ENCODE measurements around the gene SLC1A4. TPM values are rescaled to one million over a fixed set of nuclear protein-coding genes. Genes with fewer than 3 reads are reported as not detected.

Gene SLC1A4
- total and polyA plus RNA-seq, 2 of the 4 experiments (the other 2 are of a cell fraction): 6.8 to 8.1 TPM

- Histone ChIP-seq H3K4me2 (ENCODE audit: low read depth, low read length) (no peak overlapping the region), H3K36me3 (ENCODE audit: control insufficient read depth, insufficient read depth, low read length) (peaks cover 44% of the 10 kb centered on the region), H2AK9ac (replicated peaks; ENCODE audit: low read depth, low read length, poor library complexity) (no peak overlapping the region), H2AFZ (replicated peaks; ENCODE audit: low read length, poor library complexity) (no peak overlapping the region), H3K27ac (ENCODE audit: insufficient read depth, low read length) (no peak overlapping the region), H4K91ac (ENCODE audit: insufficient read depth, low read depth, low read length) (no peak overlapping the region), H2AK5ac (ENCODE audit: low read depth, low read length) (no peak overlapping the region), H2BK120ac (ENCODE audit: low read depth, low read length) (no peak overlapping the region), H3K4me3 (ENCODE audit: insufficient read depth, low read depth, low read length) (no peak overlapping the region), H4K8ac (ENCODE audit: low read depth in 2 of 2, low read length in 2 of 2) (no peak overlapping the region), H3K18ac (ENCODE audit: low read depth, low read length) (no peak overlapping the region), H4K20me1 (ENCODE audit: insufficient read depth, low read length) (no peaks in the 10 kb centered on the region), H2BK15ac (ENCODE audit: low read depth, low read length) (no peak overlapping the region), H3K9me1 (ENCODE audit: insufficient read depth, low read length) (no peaks in the 10 kb centered on the region; the same call in 1 of the 2 replicates), H3K56ac (ENCODE audit: extremely low read depth, insufficient read depth, low read length) (no peak overlapping the region), H3K9me3 (ENCODE audit: control insufficient read depth, insufficient read depth, low read length) (no peaks in the 10 kb centered on the region), H4K5ac (ENCODE audit: low read depth, low read length) (no peak overlapping the region), H3K4me1 (ENCODE audit: control insufficient read depth, insufficient read depth, low read length) (no peaks in the 10 kb centered on the region), H2BK20ac (ENCODE audit: low read depth, low read length) (no peak overlapping the region), H3K4ac (ENCODE audit: low read depth, low read length) (no peak overlapping the region), H3K27me3 (ENCODE audit: control insufficient read depth, insufficient read depth, low read length) (no peaks in the 10 kb centered on the region), H3K23ac (ENCODE audit: low read depth, low read length) (no peak overlapping the region), H2BK5ac (ENCODE audit: low read depth, low read length, poor library complexity, severe bottlenecking) (no peak overlapping the region), H3K79me1 (ENCODE audit: low read depth in 1 of 2, low read length in 2 of 2) (no peaks in the 10 kb centered on the region), H3K9ac (ENCODE audit: low read depth, low read length) (no peak overlapping the region), H3K14ac (replicated peaks; ENCODE audit: low read depth, low read length) (no peak overlapping the region)
- no CpG with 5 or more reads among the region's 4 CpGs for WGBS, 2 experiments (ENCODE audit: extremely low coverage in 2 of 2, insufficient read length in 1 of 2)
- in situ Hi-C loops (cut with MboI; ENCODE audit: low sequenced_read_pairs) (no loop called here), dilution Hi-C loops (cut with HindIII; ENCODE audit: low sequenced_read_pairs, unreplicated experiment) (no loop called here), intact Hi-C loops (cut with micrococcal nuclease) (no loop called here)
- TF ChIP-seq BHLHE40 (IDR thresholded peaks at IDR 0.05; ENCODE audit: low read depth, low read length) (no peak), RFX5 (IDR thresholded peaks at IDR 0.05; ENCODE audit: low read depth, low read length) (no peak), FOS (IDR thresholded peaks at IDR 0.05; ENCODE audit: low read depth, low read length) (no peak), RAD21 (IDR thresholded peaks at IDR 0.05; ENCODE audit: low read length) (no peak), ELK1 (IDR thresholded peaks at IDR 0.05; ENCODE audit: borderline replicate concordance, low read depth, low read length) (no peak), CHD1 (IDR thresholded peaks at IDR 0.05; ENCODE audit: low read depth, low read length) (no peak), NFE2L2 (IDR thresholded peaks at IDR 0.05; ENCODE audit: low read depth, low read length) (no peak), SMC3 (IDR thresholded peaks at IDR 0.05; ENCODE audit: low read depth, low read length) (no peak), MAFK (IDR thresholded peaks at IDR 0.05; ENCODE audit: low read depth, low read length) (no peak), RCOR1 (IDR thresholded peaks at IDR 0.05; ENCODE audit: insufficient replicate concordance, low read length) (no peak), CEBPB (IDR thresholded peaks at IDR 0.05; ENCODE audit: low read depth, low read length) (no peak)
- POLR2A ChIA-PET (ENCODE audit: unreplicated experiment): no interaction called here
- DNase-seq: no peak
- CTCF ChIA-PET: interaction anchor here (0.6 kb wide), 1 partner anchor 216 kb away, joined by 4 read pairs; no protein-coding TSS in a partner anchor
- BruUV-seq (replicated peaks): no TSS peak
- ATAC-seq (ENCODE audit: low read depth): no peak
These were observed 28.1 kb downstream of the SLC1A4 start for GRCh38 chr2:65017335-65017734.

Measured in IMR-90 (cell line).